Stimulated activated CD4-positive, alpha-beta T cell treated with anti-CD3 and anti-CD28 coated beads, Interleukin-4, amount 100 ng/mL, for 4 hours (primary cell): ENCODE results near the gene DSCAM.

ENCODE experiments used
- DNase-seq, 2 experiments: peaks; one replicate each; pipeline ENCODE4 v3.0.0-alpha.2; 2020

The DSCAM gene

GRCh38 chr21:40840401-40841125 lies 6.4 kb downstream of the DSCAM start:
- DNase-seq: no peak

GRCh38 chr21:40839521-40839920 lies 7.4 kb downstream of the DSCAM start:
- no peak for DNase-seq

- no peak for DNase-seq
Observed at GRCh38 chr21:40837456-40837855, 9.5 kb downstream of the DSCAM start.

- DNase-seq: no peak
Observed at GRCh38 chr21:40835184-40835694, 11.7 kb downstream of the DSCAM start.

- DNase-seq: no peak
Observed at GRCh38 chr21:40833184-40833583, 13.8 kb downstream of the DSCAM start.

GRCh38 chr21:40832316-40832715 lies 14.6 kb downstream of the DSCAM start:
- DNase-seq: no peak

- no peak for DNase-seq
Observed at GRCh38 chr21:40830836-40831235, 16.1 kb downstream of the DSCAM start.

- DNase-seq: no peak
Observed at GRCh38 chr21:40829791-40830190, 17.2 kb downstream of the DSCAM start.

GRCh38 chr21:40829308-40829707 lies 17.6 kb downstream of the DSCAM start:
- DNase-seq: no peak

- DNase-seq: no peak
Observed at GRCh38 chr21:40827509-40827908, 19.4 kb downstream of the DSCAM start.

- DNase-seq: no peak
Observed at GRCh38 chr21:40819071-40819900, 27.7 kb downstream of the DSCAM start.

- no peak for DNase-seq
Observed at GRCh38 chr21:40813918-40814317, 33.0 kb downstream of the DSCAM start.

- DNase-seq: no peak
Observed at GRCh38 chr21:40809673-40810197, 37.2 kb downstream of the DSCAM start.

GRCh38 chr21:40803101-40803500 lies 43.9 kb downstream of the DSCAM start:
- DNase-seq: no peak

- no peak for DNase-seq
Observed at GRCh38 chr21:40800126-40800525, 46.8 kb downstream of the DSCAM start.

GRCh38 chr21:40797891-40798290 lies 49.1 kb downstream of the DSCAM start:
- DNase-seq: no peak

- no peak for DNase-seq
Observed at GRCh38 chr21:40797410-40797809, 49.5 kb downstream of the DSCAM start.

GRCh38 chr21:40796464-40796863 lies 50.5 kb downstream of the DSCAM start:
- DNase-seq: no peak

- no peak for DNase-seq
Observed at GRCh38 chr21:40795313-40795712, 51.6 kb downstream of the DSCAM start.

- DNase-seq: no peak
Observed at GRCh38 chr21:40792691-40793456, 54.1 kb downstream of the DSCAM start.

GRCh38 chr21:40788635-40789034 lies 58.3 kb downstream of the DSCAM start:
- no peak for DNase-seq

- DNase-seq: no peak
Observed at GRCh38 chr21:40783404-40783803, 63.6 kb downstream of the DSCAM start.

- no peak for DNase-seq
Observed at GRCh38 chr21:40770435-40771055, 76.4 kb downstream of the DSCAM start.
